Stimulated activated naive B cell treated with anti-CD40 and anti-IgM and Interleukin-4, amounts not matched to agents 10 μg/mL and 1 μg/mL and 100 μg/mL, for 72 hours (primary cell): Measurements from ENCODE around the gene RFXAP.

Experiments used
- ATAC-seq, 2 donors: fragments of 150-1000 bp; cut with Tn5 transposase; replicated peaks; 2 replicates each; pipeline ENCODE4 v1.10.0; 2021; ENCODE audit warnings: moderate library complexity in 1 of 2
- DNase-seq: peaks from one replicate; pipeline ENCODE4 v3.0.0; 2021
- H3K27ac Mint-ChIP-seq: one replicate; pipeline ENCODE4 v1.8.0; 2022; ENCODE audit warnings: mild to moderate bottlenecking, mixed read lengths
- H3K27me3 Mint-ChIP-seq, 2 donors: one replicate each; pipeline ENCODE4 v1.8.0; 2022; ENCODE audit warnings: mixed read lengths in 2 of 2
- H3K36me3 Mint-ChIP-seq, 2 donors: one replicate each; pipeline ENCODE4 v1.8.0; 2022; ENCODE audit warnings: mixed read lengths in 2 of 2, mild to moderate bottlenecking in 1 of 2
- H3K4me1 Mint-ChIP-seq, 2 donors: one replicate each; pipeline ENCODE4 v1.8.0; 2022; ENCODE audit warnings: mixed read lengths in 2 of 2, mild to moderate bottlenecking in 1 of 2
- H3K4me3 Mint-ChIP-seq, 2 donors: one replicate each; pipeline ENCODE4 v1.8.0; 2022; ENCODE audit warnings: mild to moderate bottlenecking in 2 of 2, mixed read lengths in 2 of 2, moderate library complexity in 1 of 2
- H3K9me3 Mint-ChIP-seq, 2 donors: one replicate each; pipeline ENCODE4 v1.8.0; 2022; ENCODE audit warnings: mixed read lengths in 2 of 2, mild to moderate bottlenecking in 1 of 2

RFXAP gene

DNA sequence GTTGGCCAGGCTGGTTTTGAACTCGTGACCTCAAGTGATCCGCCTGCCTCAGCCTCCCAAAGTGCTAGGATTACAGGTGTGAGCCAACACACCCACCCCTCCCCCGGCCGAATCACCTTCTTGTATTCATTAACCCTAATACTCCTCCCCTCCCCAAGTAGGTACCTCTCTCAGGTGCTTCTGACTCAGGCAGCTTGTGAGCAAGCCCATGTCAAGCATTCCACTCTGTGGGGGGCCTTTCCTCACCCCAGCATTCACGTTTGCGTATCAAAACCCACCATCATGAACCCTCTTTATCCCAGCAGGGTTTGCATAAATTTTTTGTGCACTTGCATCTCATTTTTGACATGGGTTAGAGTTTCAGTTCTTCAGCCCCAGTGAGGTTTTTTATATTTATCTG, 23.6 kb upstream of the RFXAP start:
- ATAC-seq: no peak
- no peak overlapping the region for H3K27ac Mint-ChIP-seq
- H3K36me3 Mint-ChIP-seq: no peaks in the 10 kb centered on the region
- peaks cover 11 to 17% of the 10 kb centered on the region in 2 donors for H3K27me3 Mint-ChIP-seq
- H3K4me1 Mint-ChIP-seq: no peaks in the 10 kb centered on the region
- H3K9me3 Mint-ChIP-seq: no peaks in the 10 kb centered on the region
- no peak for DNase-seq
- no peak overlapping the region for H3K4me3 Mint-ChIP-seq

DNA sequence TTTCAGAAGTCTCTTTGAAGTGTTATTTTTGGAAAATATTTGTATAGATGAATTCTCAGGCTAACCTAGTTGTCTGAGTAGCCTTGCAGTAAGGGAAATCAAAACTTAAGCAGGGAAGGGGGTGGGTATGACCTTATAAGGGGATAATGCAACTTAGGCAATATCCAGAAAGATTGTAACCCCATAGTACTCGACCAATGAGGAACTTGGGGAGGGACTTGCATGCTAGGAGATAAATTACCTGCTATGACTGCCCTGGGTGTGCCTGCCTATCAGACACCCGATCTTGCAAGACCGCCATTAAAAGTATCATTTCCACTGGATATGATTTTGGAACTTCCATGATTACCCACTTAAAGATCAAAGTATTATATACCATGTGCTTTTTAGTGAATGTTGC, 23.0 kb upstream of the RFXAP start:
- Mint-ChIP-seq H3K4me1 (no peaks in the 10 kb centered on the region), H3K27ac (no peak overlapping the region), H3K27me3 (peaks cover 11 to 19% of the 10 kb centered on the region in 2 donors), H3K4me3 (no peak overlapping the region), H3K9me3 (no peaks in the 10 kb centered on the region), H3K36me3 (no peaks in the 10 kb centered on the region)
- ATAC-seq (no peak), DNase-seq (no peak)

DNA sequence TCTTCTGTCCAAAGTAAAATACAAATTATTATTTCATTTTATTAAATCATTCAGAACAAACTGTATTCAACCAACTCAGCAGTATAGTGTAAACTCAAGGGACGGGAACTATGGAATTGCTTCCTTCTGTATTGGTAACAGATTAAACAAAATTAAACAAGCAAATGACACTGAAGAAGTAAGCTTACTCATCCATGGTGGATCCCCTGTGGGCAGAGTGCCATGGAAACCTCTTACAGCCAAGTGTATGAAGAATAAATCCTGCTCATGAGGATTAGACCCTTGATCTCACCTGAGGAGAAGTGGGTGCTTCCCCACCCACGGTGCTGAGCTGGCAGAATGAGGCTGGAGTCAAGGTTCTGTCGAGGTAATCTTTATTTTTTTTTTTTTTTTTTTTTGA, 18.0 kb upstream of the RFXAP start:
- H3K27me3 Mint-ChIP-seq: peaks cover 4 to 9% of the 10 kb centered on the region in 2 donors
- DNase-seq: no peak
- H3K9me3 Mint-ChIP-seq: no peaks in the 10 kb centered on the region
- H3K4me3 Mint-ChIP-seq: no peak overlapping the region
- ATAC-seq: no peak
- peaks cover 6 to 9% of the 10 kb centered on the region in 2 donors for H3K4me1 Mint-ChIP-seq
- no peak overlapping the region for H3K27ac Mint-ChIP-seq
- H3K36me3 Mint-ChIP-seq: no peaks in the 10 kb centered on the region

DNA sequence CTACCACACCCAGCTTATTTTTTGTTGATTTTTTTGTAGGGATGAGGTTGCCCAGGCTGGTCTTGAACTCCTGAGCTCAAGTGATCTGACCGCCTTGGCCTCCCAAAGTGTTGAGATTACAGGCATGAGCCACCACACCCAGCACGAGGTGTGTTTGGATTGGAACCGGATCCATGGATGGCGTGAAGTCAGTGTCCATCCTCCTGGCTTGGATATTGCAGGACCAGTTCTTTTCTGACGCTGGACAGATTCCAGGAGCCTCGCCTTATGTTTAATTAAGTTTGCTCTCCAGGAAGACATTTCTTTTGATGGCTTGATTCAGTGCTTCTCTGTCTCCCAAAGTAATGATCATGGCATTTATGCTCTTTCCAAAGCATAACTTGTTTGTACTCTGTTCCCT, 14.4 kb upstream of the RFXAP start:
- no peak overlapping the region for H3K4me3 Mint-ChIP-seq
- ATAC-seq (no peak), DNase-seq (no peak)
- H3K27me3 Mint-ChIP-seq: peaks cover 0 to 8% of the 10 kb centered on the region in 2 donors
- H3K4me1 Mint-ChIP-seq: peaks cover 13 to 19% of the 10 kb centered on the region in 2 donors
- no peak overlapping the region for H3K27ac Mint-ChIP-seq
- H3K36me3 Mint-ChIP-seq: no peaks in the 10 kb centered on the region
- H3K9me3 Mint-ChIP-seq: no peaks in the 10 kb centered on the region

DNA sequence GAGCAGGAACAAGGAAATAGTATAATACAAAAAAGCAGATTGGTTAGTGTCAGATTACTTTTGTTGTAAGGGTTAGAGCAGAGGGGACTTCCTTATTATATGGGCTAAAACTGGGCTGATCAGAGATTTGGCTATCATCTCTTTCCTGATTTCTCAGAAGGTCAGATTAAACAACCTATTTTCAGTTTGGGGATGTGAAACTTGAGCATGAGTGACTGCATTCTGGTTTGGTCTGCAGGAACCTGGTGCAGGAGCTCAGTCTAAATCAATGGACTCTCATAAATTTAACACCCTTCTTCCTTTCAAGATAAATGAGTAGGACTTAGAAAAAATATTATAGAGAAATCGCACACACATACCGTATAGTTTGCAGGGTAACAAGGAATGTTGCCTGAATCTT, 12.9 kb upstream of the RFXAP start:
- peaks cover 4 to 11% of the 10 kb centered on the region in 2 donors for H3K27me3 Mint-ChIP-seq
- DNase-seq (no peak), ATAC-seq (peak; percentile 91 to 96)
- no peaks in the 10 kb centered on the region for H3K36me3 Mint-ChIP-seq
- H3K27ac Mint-ChIP-seq: peak overlapping the region; percentile 59
- peaks cover 13 to 19% of the 10 kb centered on the region in 2 donors for H3K4me1 Mint-ChIP-seq
- no peaks in the 10 kb centered on the region for H3K9me3 Mint-ChIP-seq
- no peak overlapping the region for H3K4me3 Mint-ChIP-seq

DNA sequence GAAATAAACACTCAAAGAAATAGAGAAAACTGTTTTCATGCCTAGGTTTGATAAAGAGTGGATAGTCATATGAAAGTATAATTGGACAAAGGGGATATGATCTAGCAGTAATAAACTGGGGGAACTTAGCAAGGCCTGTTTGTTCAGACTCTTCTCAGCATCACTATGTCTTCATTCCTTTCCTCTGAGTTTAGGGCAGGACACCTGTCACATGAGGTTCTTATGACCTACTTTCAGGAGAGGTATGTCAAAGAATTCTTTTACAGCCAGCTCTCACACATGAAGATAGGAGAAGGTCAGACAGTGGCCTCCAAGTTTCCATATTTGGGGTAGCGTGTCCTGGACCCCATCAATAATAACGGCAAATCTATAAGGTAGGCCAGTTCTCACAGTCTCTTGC, 11.4 kb upstream of the RFXAP start:
- no peak for DNase-seq
- Mint-ChIP-seq H3K36me3 (no peaks in the 10 kb centered on the region), H3K27ac (no peak overlapping the region), H3K4me3 (no peak overlapping the region), H3K9me3 (no peaks in the 10 kb centered on the region), H3K27me3 (peaks cover 16 to 25% of the 10 kb centered on the region in 2 donors), H3K4me1 (peaks cover 13 to 19% of the 10 kb centered on the region in 2 donors)
- ATAC-seq: no peak

DNA sequence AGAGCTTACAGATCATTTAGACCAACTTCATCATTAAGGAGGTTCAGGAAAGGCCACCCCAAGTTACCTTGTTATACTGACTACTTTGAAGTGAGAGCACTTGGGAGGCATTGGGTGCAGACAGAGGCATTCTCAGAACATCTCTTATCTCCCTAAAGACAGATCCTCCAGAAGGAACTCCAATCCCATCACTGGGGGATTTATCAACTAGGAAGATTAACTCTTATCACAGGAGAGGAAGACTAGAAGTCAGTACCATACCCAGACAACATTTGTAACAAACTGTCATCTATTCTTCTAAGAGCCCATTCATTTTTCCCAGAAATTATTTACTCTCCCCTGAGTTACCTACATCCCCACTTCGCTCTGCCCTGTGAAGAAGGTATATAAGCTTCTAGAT, 5.8 kb upstream of the RFXAP start:
- Mint-ChIP-seq H3K4me1 (peaks cover 0 to under 1% of the 10 kb centered on the region in 2 donors), H3K9me3 (no peaks in the 10 kb centered on the region), H3K27me3 (peaks cover 32% of the 10 kb centered on the region in 2 donors), H3K36me3 (no peaks in the 10 kb centered on the region), H3K27ac (no peak overlapping the region), H3K4me3 (no peak overlapping the region)
- no peak for ATAC-seq
- DNase-seq: no peak

DNA sequence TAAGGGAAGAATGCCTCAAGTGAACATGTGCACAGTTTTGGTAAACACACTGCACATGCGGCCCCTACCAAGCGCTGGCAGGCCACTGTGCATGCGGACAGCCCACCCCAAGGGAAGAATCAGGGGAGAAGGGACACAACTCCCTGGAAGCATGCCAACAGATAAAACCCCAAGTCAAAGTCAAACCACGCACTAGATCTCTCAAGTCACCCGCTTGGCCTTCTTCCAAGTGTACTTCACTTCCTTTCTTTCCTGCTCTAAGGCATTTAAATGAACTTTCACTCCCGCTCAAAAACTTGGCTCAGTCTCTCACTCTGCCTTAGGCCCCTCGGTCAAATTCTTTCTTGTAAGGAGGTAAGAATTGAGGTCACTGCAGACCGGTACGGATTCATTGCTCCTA, 4.6 kb upstream of the RFXAP start:
- Mint-ChIP-seq H3K27ac (no peak overlapping the region), H3K27me3 (peaks cover 32% of the 10 kb centered on the region in 2 donors), H3K36me3 (no peaks in the 10 kb centered on the region), H3K4me1 (peaks cover 4 to 12% of the 10 kb centered on the region in 2 donors), H3K4me3 (no peak overlapping the region), H3K9me3 (no peaks in the 10 kb centered on the region)
- ATAC-seq (no peak), DNase-seq (no peak)

DNA sequence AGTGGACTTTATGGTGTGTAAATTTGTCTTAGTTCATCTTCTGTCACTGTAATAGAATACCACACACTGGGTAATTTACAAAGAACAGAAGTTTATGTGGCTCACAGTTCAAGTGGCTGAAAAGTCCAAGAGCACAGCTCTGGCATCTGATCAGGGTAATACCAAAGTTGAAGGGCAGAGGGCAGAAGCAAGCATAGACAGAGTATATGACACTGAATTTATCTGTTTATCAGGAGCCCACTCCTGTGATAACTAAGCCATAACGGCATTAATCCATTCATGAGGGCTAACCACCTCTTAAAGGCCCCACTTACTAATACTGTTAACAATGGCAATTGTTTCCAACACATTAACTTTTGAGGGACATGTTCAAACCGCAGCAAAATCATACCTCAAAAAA, 4.0 kb upstream of the RFXAP start:
- ATAC-seq: no peak
- H3K9me3 Mint-ChIP-seq: no peaks in the 10 kb centered on the region
- peaks cover 9 to 18% of the 10 kb centered on the region in 2 donors for H3K4me1 Mint-ChIP-seq
- H3K27me3 Mint-ChIP-seq: peaks cover 28 to 29% of the 10 kb centered on the region in 2 donors
- DNase-seq: no peak
- H3K4me3 Mint-ChIP-seq: no peak overlapping the region
- H3K27ac Mint-ChIP-seq: no peak overlapping the region
- H3K36me3 Mint-ChIP-seq: no peaks in the 10 kb centered on the region

DNA sequence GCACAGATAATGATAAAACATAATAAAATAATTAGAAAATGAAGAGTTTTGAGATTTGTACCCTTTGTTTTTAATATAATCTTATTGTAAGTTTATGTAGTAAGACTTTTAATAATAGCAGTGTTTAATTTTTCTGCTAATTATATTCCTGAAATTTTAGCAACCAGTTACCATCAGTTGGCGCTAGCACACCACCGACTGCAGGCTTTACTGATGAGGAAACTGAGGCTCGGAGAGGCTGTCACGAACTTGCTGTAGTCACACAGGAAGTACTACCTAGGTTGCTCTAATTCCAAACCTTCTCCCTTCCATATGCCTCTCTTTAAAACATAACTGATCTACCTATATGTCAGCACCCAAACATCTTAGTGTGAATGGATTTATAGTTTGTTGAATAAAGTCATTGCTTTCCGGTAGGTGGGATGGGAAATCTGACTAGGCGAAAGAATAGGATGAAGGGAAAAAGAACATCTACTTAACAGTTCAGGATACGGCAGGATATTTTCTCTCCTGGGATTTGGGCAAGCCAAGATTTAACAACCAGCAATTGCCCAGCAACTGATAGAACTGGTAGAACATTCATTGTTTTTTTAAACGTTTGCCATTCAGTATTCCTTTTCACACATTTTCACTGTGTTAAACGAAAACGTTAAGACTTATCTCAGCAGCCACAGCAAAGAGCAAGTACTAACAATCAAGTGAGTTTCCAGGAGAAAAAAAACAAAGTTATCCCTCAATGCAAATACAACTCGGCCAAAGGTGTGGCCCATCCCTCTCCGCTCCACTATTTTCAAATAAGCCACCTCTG, 822 bp upstream of the RFXAP start:
- Mint-ChIP-seq H3K27me3 (peaks cover 6 to 14% of the 10 kb centered on the region in 2 donors), H3K9me3 (no peaks in the 10 kb centered on the region), H3K4me1 (peaks cover 19 to 35% of the 10 kb centered on the region in 2 donors), H3K36me3 (peaks cover 2% of the 10 kb centered on the region in 2 donors), H3K4me3 (peak overlapping the region; percentile 92 to 93), H3K27ac (peak overlapping the region; percentile 84)
- ATAC-seq: peak in 1 of 2 donors; percentile 2
- DNase-seq: no peak

DNA sequence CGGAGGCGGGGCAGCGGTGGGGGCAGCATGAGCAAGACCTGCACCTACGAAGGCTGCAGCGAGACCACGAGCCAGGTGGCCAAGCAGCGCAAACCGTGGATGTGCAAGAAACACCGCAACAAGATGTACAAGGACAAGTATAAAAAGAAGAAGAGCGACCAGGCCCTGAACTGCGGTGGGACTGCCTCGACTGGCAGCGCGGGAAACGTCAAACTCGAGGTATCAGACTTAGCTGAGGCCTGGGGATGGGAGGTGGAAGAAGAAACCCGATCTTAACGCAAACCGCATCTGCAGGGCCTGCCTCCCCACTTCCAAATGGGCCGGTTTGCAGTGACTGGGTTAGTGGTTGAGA, 693 bp downstream of the RFXAP start:
- H3K9me3 Mint-ChIP-seq: no peaks in the 10 kb centered on the region
- H3K4me1 Mint-ChIP-seq: peaks cover 21 to 39% of the 10 kb centered on the region in 2 donors
- H3K27ac Mint-ChIP-seq: peak overlapping the region; percentile 84
- ATAC-seq (peak; percentile 20 to 29), DNase-seq (no peak)
- H3K4me3 Mint-ChIP-seq: peak overlapping the region; percentile 92 to 93
- H3K36me3 Mint-ChIP-seq: peaks cover 4% of the 10 kb centered on the region in 2 donors
- H3K27me3 Mint-ChIP-seq: peaks cover 0 to 2% of the 10 kb centered on the region in 2 donors

DNA sequence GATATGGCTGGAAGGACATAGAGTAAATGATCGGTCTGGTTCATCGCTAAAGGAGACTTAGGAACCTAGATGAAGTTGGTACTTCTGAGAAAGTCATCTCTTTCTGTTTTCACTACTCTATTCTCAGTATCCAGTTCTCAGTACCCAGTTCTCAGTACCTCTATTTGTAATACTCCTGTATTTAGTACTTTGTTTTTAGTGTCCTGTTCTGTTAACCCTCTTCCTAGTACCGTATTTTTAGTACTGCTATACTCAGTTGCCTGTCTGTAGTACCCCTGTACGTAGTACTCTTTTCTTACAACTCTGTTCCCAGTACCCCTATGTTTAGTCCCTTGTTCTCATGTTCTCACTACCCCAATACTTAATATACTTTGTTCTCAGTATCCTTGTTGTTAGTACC, 1.2 kb downstream of the RFXAP start:
- no peak overlapping the region for H3K27ac Mint-ChIP-seq
- peaks cover 21 to 39% of the 10 kb centered on the region in 2 donors for H3K4me1 Mint-ChIP-seq
- no peak for DNase-seq
- peaks cover 4 to 8% of the 10 kb centered on the region in 2 donors for H3K36me3 Mint-ChIP-seq
- peak; percentile 54 to 67 for ATAC-seq
- no peaks in the 10 kb centered on the region for H3K27me3 Mint-ChIP-seq
- peak overlapping the region; percentile 92 to 93 for H3K4me3 Mint-ChIP-seq
- no peaks in the 10 kb centered on the region for H3K9me3 Mint-ChIP-seq

DNA sequence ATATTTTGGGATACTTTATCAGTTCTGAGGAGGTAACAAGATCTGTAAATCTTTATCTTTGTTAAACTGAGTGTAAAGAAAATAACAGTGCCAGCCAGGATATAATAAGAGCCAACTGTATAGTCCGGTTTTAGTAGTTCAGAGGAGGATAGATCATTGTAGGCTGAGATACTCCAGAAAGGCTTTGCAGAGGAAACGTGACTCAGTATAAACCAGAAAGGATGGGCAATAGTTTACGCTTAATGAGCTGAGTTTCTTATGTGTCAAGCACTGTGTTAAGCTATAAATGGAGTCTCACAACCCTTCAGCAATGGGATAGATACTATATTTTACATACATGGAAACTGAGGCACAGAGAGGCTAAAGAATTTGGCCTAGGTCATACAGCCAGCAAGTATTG, 3.8 kb downstream of the RFXAP start:
- H3K36me3 Mint-ChIP-seq: peaks cover 8% of the 10 kb centered on the region in 2 donors
- no peak for DNase-seq
- peaks cover 21 to 39% of the 10 kb centered on the region in 2 donors for H3K4me1 Mint-ChIP-seq
- no peak overlapping the region for H3K27ac Mint-ChIP-seq
- no peaks in the 10 kb centered on the region for H3K9me3 Mint-ChIP-seq
- no peak for ATAC-seq
- no peak overlapping the region for H3K4me3 Mint-ChIP-seq
- H3K27me3 Mint-ChIP-seq: no peaks in the 10 kb centered on the region

DNA sequence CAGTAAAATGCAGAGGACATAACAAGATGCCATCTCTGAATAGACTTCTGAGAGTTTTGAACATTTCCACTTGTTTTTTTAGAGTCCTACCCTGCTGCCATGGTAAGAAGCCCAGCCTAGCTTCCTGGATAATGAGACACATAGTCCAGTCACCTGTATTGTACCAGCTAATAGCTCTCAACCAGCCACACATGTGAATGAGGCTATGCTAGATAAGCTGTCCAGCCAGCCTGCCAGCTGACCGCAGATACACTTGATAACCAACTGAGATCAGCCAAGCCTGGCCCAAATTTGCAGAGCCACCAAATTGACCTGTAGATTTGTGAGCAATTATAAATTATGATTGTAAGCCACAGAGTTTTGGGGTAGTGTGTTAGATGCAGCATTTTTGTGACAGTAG, 10.7 kb downstream of the RFXAP start:
- H3K4me1 Mint-ChIP-seq: no peaks in the 10 kb centered on the region
- no peak overlapping the region for H3K27ac Mint-ChIP-seq
- H3K36me3 Mint-ChIP-seq: peaks cover 9 to 21% of the 10 kb centered on the region in 2 donors
- no peaks in the 10 kb centered on the region for H3K9me3 Mint-ChIP-seq
- no peak for DNase-seq
- no peak overlapping the region for H3K4me3 Mint-ChIP-seq
- H3K27me3 Mint-ChIP-seq: no peaks in the 10 kb centered on the region
- no peak for ATAC-seq

DNA sequence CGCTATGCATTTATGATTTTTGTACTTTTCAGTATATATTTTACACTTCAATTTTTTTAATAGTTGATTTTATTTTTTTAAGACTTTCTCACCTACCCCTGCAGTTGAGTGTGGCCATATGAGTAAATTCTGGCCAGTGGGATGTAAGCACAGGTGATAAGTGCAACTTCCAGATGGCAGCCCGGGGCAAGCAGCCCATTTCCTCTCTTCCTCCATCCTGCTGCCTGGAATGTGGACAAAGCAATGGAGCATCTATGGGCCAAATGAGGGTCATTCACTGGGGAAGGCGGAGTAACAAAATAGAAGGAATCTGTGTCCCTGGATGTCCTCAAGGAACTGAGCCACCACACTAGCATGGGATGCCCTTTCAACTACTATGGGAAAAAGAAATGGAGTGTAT, 12.3 kb downstream of the RFXAP start:
- Mint-ChIP-seq H3K9me3 (no peaks in the 10 kb centered on the region), H3K27ac (no peak overlapping the region), H3K27me3 (no peaks in the 10 kb centered on the region), H3K4me3 (no peak overlapping the region), H3K36me3 (peaks cover 9 to 25% of the 10 kb centered on the region in 2 donors), H3K4me1 (no peaks in the 10 kb centered on the region)
- DNase-seq (no peak), ATAC-seq (no peak)
